GM19099 (cell line): Measurements from ENCODE around the gene WWOX.

Experiments
- POLR2A ChIP-seq: IDR thresholded peaks from 3 replicates; pipeline ENCODE4 v1.6.1; 2011; ENCODE audit warnings: low read depth; ENCODE audit not compliant: insufficient read length; ENCODE audit errors: extremely low read depth

Gene WWOX

GRCh38 chr16:78577630-78578029 lies 478.2 kb downstream of the WWOX start:
- TF ChIP-seq POLR2A, result no peak

- no peak for TF ChIP-seq POLR2A
Measured at GRCh38 chr16:78579020-78579419, 479.6 kb downstream of the WWOX start.

- TF ChIP-seq POLR2A, result no peak
Measured at GRCh38 chr16:78583441-78583840, 484.0 kb downstream of the WWOX start.

GRCh38 chr16:78584213-78584860 lies 484.9 kb downstream of the WWOX start:
- no peak for TF ChIP-seq POLR2A

- no peak for TF ChIP-seq POLR2A
Measured at GRCh38 chr16:78584991-78585390, 485.5 kb downstream of the WWOX start.

- TF ChIP-seq POLR2A, result no peak
Measured at GRCh38 chr16:78589331-78589730, 489.9 kb downstream of the WWOX start.

GRCh38 chr16:78591682-78592103 lies 492.2 kb downstream of the WWOX start:
- TF ChIP-seq POLR2A, result no peak

GRCh38 chr16:78592111-78592510 lies 492.7 kb downstream of the WWOX start:
- no peak for TF ChIP-seq POLR2A

- TF ChIP-seq POLR2A, result no peak
Measured at GRCh38 chr16:78593352-78593751, 493.9 kb downstream of the WWOX start.

- TF ChIP-seq POLR2A, result no peak
Measured at GRCh38 chr16:78594191-78594590, 494.7 kb downstream of the WWOX start.

- no peak for TF ChIP-seq POLR2A
Measured at GRCh38 chr16:78596348-78596995, 497.0 kb downstream of the WWOX start.

GRCh38 chr16:78596996-78597422 lies 497.6 kb downstream of the WWOX start:
- no peak for TF ChIP-seq POLR2A

GRCh38 chr16:78597809-78598570 lies 498.5 kb downstream of the WWOX start:
- TF ChIP-seq POLR2A, result no peak

- TF ChIP-seq POLR2A, result no peak
Measured at GRCh38 chr16:78599271-78599670, 499.8 kb downstream of the WWOX start.

GRCh38 chr16:78605548-78606101 lies 506.2 kb downstream of the WWOX start:
- TF ChIP-seq POLR2A, result no peak

- TF ChIP-seq POLR2A, result no peak
Measured at GRCh38 chr16:78606545-78606944, 507.1 kb downstream of the WWOX start.

- TF ChIP-seq POLR2A, result no peak
Measured at GRCh38 chr16:78607022-78607421, 507.6 kb downstream of the WWOX start.
